GM12874 (cell line): ENCODE results near the gene ACVR1.

Experiments
- TF ChIP-seq, protein P1 (sequence below): IDR thresholded peaks from 2 replicates; pipeline ENCODE4 v1.5.1; 2011; ENCODE audit warnings: low read depth, mild to moderate bottlenecking, control low read depth, low read length, moderate library complexity; ENCODE audit not compliant: insufficient read depth

Gene ACVR1

GRCh38 chr2:157769856-157770255, 106.3 kb downstream of the ACVR1 start:
- TF ChIP-seq, protein P1, sequence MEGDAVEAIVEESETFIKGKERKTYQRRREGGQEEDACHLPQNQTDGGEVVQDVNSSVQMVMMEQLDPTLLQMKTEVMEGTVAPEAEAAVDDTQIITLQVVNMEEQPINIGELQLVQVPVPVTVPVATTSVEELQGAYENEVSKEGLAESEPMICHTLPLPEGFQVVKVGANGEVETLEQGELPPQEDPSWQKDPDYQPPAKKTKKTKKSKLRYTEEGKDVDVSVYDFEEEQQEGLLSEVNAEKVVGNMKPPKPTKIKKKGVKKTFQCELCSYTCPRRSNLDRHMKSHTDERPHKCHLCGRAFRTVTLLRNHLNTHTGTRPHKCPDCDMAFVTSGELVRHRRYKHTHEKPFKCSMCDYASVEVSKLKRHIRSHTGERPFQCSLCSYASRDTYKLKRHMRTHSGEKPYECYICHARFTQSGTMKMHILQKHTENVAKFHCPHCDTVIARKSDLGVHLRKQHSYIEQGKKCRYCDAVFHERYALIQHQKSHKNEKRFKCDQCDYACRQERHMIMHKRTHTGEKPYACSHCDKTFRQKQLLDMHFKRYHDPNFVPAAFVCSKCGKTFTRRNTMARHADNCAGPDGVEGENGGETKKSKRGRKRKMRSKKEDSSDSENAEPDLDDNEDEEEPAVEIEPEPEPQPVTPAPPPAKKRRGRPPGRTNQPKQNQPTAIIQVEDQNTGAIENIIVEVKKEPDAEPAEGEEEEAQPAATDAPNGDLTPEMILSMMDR: no peak

DNA sequence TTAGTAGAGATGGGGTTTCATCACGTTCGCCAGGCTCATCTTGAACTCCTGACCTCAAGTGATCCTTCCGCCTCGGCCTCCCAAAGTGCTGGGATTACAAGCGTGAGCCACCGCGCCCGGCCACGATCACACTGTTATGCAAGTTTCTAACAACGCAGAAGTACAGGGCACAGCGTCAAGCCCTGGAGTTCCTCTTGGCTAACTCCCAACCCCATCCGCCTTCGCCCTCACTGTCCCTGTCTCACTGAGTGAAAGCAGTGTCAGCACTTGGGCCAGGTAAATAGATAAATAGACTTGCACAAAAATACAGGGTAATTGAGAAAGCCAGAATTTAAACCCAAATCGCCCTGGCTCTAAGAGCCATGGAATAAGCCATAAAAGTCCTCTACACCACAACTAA, 111.7 kb downstream of the ACVR1 start:
- TF ChIP-seq, protein P1: no peak

DNA sequence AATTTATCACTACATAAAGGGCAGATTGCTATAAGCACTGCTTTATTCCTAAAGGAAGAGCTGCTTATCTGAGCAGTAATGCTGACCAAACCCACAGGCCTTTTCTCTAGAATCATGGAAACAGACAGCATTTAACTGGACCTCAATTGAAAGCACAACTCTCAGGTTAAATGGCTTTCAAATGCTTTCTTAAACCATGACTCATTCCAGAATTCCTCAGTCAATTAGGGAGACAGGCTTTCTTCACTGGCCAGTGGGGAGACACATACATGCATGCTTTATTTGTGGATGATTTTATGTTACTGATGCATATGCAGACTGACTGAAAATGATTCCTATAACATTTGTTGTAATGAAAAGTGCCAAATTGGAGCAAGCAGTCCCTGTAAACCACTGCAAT, 114.6 kb downstream of the ACVR1 start:
- TF ChIP-seq, protein P1: no peak

- TF ChIP-seq, protein P1: no peak
These were observed 115.2 kb downstream of the ACVR1 start for GRCh38 chr2:157760949-157761348.

DNA sequence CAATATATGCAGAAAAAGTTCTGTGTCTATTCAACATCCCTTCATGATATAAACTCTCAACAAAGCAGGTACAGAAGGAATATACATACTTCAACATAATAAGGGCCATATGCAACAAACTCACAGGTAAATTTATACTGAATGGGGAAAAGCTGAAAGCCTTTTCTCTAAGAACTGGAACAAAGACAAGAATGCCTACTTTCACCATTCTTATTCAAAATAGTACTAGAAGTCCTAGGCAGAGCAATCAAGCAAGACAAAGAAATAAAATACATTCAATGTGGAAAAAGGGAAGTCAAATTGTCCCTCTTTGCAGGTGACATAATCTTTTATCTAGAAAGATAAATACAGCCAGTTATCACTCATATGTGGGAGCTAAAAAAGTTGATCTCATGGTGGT, 116.3 kb downstream of the ACVR1 start:
- TF ChIP-seq, protein P1: no peak

DNA sequence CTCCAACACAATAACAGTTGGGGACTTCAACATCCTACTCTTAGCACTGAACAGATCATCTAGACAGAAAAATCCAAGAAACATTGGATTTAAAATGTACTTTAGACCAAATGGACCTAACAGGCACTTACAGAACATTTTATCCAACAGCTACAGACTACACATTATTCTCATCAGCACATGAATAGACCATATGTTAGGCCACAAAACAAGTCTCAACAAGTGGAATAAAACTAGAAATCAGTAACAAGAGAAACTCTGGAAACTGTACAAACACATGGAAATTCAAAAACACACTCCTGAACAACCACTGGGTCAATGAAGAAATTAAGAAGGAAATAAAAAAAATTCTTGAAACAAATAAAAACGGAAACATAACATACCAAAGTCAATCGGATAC, 117.5 kb downstream of the ACVR1 start:
- TF ChIP-seq, protein P1: no peak

- TF ChIP-seq, protein P1: no peak
These were observed 118.6 kb downstream of the ACVR1 start for GRCh38 chr2:157757500-157757899.
